ENCODE data around the gene LMAN1L.
A peak's percentile ranks its signal among the peaks of the same experiment; 100 is the strongest.

LMAN1L gene

DNA sequence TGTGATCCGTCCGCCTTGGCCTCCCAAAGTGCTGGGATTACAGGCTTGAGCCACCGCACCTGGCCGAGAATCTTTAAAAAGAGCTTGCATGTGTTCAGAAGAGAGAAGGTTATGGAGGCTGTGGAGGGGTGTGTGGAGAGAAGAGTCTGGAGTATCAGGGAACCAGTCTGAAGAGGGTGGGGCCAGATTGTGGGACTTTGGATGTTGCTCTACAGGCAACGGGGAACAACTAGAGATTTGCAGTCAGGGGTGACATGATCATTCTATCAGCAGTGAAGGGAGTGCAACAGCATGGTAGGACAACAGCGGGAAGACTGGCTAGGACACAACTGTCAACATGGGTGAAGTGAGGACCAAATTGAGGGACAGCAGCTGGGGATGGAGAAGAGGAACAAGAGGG is 51.7 kb downstream of the LMAN1L start:
- H3K9ac ChIP-seq (ENCODE audit: low read length) = no peak overlapping the region
- H3K36me3 ChIP-seq (ENCODE audit: control insufficient read depth, low read depth, low read length) = no peaks in the 10 kb centered on the region
- H3K4me3 ChIP-seq (ENCODE audit: low read length) = no peak overlapping the region
- no peaks in the 10 kb centered on the region for H3K4me1 ChIP-seq (ENCODE audit: control insufficient read depth, low read depth, low read length)
- no peaks in the 10 kb centered on the region for H3K9me3 ChIP-seq (ENCODE audit: control insufficient read depth, low read depth, low read length)
- H3K27me3 ChIP-seq (ENCODE audit: control insufficient read depth, insufficient read depth, low read length) = no peaks in the 10 kb centered on the region
- no peak overlapping the region for H3K27ac ChIP-seq (ENCODE audit: low read length)

GRCh38 chr15:74865316-74865715 is 52.7 kb downstream of the LMAN1L start:
- Histone ChIP-seq H3K4me1 (ENCODE audit: control insufficient read depth, low read depth, low read length) (no peaks in the 10 kb centered on the region), H3K4me3 (ENCODE audit: low read length) (no peak overlapping the region)

DNA sequence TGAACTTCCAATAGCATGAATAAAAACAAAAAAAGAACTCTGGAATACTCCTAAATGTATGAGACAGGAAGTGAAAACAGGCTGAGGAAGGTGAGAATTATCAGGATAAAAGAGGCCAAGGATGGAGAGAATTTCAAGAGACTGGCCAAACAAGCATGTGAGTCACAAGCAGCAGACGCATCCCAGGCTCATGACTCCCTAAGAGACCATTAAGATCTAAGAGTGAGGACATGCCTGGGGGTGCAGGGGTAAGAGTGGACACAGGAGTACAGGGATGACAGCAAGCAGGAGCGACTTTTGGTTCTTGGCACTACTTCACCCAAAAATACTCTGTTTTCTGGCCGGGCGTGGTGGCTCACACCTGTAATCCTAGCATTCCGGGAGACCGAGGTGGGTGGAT is 53.5 kb downstream of the LMAN1L start:
- Histone ChIP-seq H3K27ac (ENCODE audit: low read length) (no peak overlapping the region), H3K9ac (ENCODE audit: low read length) (no peak overlapping the region), H3K4me3 (ENCODE audit: low read length) (no peak overlapping the region), H3K4me1 (ENCODE audit: control insufficient read depth, low read depth, low read length) (no peaks in the 10 kb centered on the region), H3K9me3 (ENCODE audit: control insufficient read depth, low read depth, low read length) (no peaks in the 10 kb centered on the region), H3K27me3 (ENCODE audit: control insufficient read depth, insufficient read depth, low read length) (no peaks in the 10 kb centered on the region), H3K36me3 (ENCODE audit: control insufficient read depth, low read depth, low read length) (no peaks in the 10 kb centered on the region)

More at GRCh38 chr15:74865316-74865715, 52.7 kb downstream of the LMAN1L start:
- Histone ChIP-seq H3K27ac (ENCODE audit: low read length) (no peak overlapping the region), H3K9me3 (ENCODE audit: control insufficient read depth, low read depth, low read length) (no peaks in the 10 kb centered on the region), H3K9ac (ENCODE audit: low read length) (no peak overlapping the region), H3K27me3 (ENCODE audit: control insufficient read depth, insufficient read depth, low read length) (no peaks in the 10 kb centered on the region), H3K36me3 (ENCODE audit: control insufficient read depth, low read depth, low read length) (no peaks in the 10 kb centered on the region)

- Histone ChIP-seq H3K4me1 (ENCODE audit: control insufficient read depth, low read depth, low read length) (no peaks in the 10 kb centered on the region), H3K4me3 (ENCODE audit: low read length) (no peak overlapping the region), H3K27me3 (ENCODE audit: control insufficient read depth, insufficient read depth, low read length) (no peaks in the 10 kb centered on the region), H3K9ac (ENCODE audit: low read length) (no peak overlapping the region), H3K9me3 (ENCODE audit: control insufficient read depth, low read depth, low read length) (no peaks in the 10 kb centered on the region), H3K27ac (ENCODE audit: low read length) (no peak overlapping the region), H3K36me3 (ENCODE audit: control insufficient read depth, low read depth, low read length) (no peaks in the 10 kb centered on the region)
Measured at GRCh38 chr15:74867466-74868038, 54.9 kb downstream of the LMAN1L start.

DNA sequence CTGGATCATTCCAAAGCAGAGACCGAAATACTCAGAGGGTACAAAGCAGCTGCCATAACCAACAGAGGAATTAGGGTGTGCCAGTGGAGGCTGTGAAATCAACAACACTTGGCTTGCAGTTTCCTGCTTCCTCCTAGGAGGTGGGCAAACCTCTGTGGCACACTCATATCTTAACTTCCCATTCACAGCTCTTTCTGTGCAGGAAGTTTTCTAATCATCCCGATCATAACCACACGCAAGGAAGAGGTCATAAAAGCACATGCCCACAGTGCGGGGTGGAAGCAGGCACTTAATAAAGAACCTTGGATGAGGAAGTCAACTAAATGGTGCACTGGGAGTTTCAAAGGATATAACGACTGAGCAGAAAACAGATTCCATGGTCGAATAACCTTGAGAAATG is 55.4 kb downstream of the LMAN1L start:
- H3K9me3 ChIP-seq (ENCODE audit: control insufficient read depth, low read depth, low read length) = no peaks in the 10 kb centered on the region
- no peak overlapping the region for H3K27ac ChIP-seq (ENCODE audit: low read length)
- H3K36me3 ChIP-seq (ENCODE audit: control insufficient read depth, low read depth, low read length) = no peaks in the 10 kb centered on the region
- H3K4me1 ChIP-seq (ENCODE audit: control insufficient read depth, low read depth, low read length) = no peaks in the 10 kb centered on the region
- no peak overlapping the region for H3K9ac ChIP-seq (ENCODE audit: low read length)
- H3K27me3 ChIP-seq (ENCODE audit: control insufficient read depth, insufficient read depth, low read length) = no peaks in the 10 kb centered on the region
- no peak overlapping the region for H3K4me3 ChIP-seq (ENCODE audit: low read length)

- Histone ChIP-seq H3K36me3 (ENCODE audit: control insufficient read depth, low read depth, low read length) (no peaks in the 10 kb centered on the region), H3K27me3 (ENCODE audit: control insufficient read depth, insufficient read depth, low read length) (no peaks in the 10 kb centered on the region), H3K9ac (ENCODE audit: low read length) (no peak overlapping the region), H3K9me3 (ENCODE audit: control insufficient read depth, low read depth, low read length) (no peaks in the 10 kb centered on the region), H3K4me1 (ENCODE audit: control insufficient read depth, low read depth, low read length) (no peaks in the 10 kb centered on the region), H3K27ac (ENCODE audit: low read length) (no peak overlapping the region), H3K4me3 (ENCODE audit: low read length) (no peak overlapping the region)
Measured at GRCh38 chr15:74869372-74869725, 56.7 kb downstream of the LMAN1L start.

GRCh38 chr15:74869726-74870407 is 57.2 kb downstream of the LMAN1L start:
- Histone ChIP-seq H3K36me3 (ENCODE audit: control insufficient read depth, low read depth, low read length) (no peaks in the 10 kb centered on the region), H3K27ac (ENCODE audit: low read length) (no peak overlapping the region), H3K9ac (ENCODE audit: low read length) (no peak overlapping the region), H3K4me1 (ENCODE audit: control insufficient read depth, low read depth, low read length) (no peaks in the 10 kb centered on the region), H3K9me3 (ENCODE audit: control insufficient read depth, low read depth, low read length) (no peaks in the 10 kb centered on the region), H3K4me3 (ENCODE audit: low read length) (no peak overlapping the region), H3K27me3 (ENCODE audit: control insufficient read depth, insufficient read depth, low read length) (no peaks in the 10 kb centered on the region)

DNA sequence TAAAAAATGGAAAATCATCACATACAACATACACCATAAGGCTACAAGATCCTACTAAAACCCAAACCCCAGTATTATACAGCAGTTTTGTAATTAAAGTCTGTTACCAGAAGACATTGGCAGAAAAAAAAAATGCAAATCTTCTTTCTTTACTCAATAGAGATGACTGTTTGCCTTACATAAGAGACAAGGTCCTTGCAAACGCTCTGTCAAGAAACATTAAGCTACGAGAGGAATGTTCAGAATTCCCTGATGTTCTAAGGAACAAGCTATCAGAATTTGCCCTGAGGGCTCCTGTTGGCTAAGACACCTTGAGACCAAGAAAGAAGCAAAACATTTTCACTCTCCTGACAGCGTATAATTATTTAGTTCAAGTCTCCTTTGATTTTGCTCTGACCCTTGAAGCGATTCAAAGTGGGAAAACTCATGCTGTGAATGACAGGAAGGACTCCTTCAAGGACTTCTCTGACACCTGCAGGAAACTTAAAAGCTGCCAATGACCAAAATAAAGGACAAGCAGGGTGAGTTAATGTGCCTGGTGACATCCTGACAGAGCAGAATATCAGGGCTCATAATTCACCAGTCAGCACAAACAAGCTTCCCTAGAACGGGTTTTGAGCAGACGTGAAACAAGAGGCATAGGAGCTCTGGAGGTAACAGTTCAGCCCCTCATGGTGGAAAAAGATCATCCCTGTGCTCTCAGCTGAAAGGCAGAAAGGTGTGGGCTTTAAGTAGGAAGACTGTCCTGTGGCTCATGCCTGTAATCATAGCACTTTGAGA is 58.0 kb downstream of the LMAN1L start:
- no peak overlapping the region for H3K9ac ChIP-seq (ENCODE audit: low read length)
- H3K27me3 ChIP-seq (ENCODE audit: control insufficient read depth, insufficient read depth, low read length) = no peaks in the 10 kb centered on the region
- H3K36me3 ChIP-seq (ENCODE audit: control insufficient read depth, low read depth, low read length) = no peaks in the 10 kb centered on the region
- no peaks in the 10 kb centered on the region for H3K4me1 ChIP-seq (ENCODE audit: control insufficient read depth, low read depth, low read length)
- H3K4me3 ChIP-seq (ENCODE audit: low read length) = no peak overlapping the region
- H3K9me3 ChIP-seq (ENCODE audit: control insufficient read depth, low read depth, low read length) = no peaks in the 10 kb centered on the region
- no peak overlapping the region for H3K27ac ChIP-seq (ENCODE audit: low read length)

- Histone ChIP-seq H3K9me3 (ENCODE audit: control insufficient read depth, low read depth, low read length) (no peaks in the 10 kb centered on the region), H3K27me3 (ENCODE audit: control insufficient read depth, insufficient read depth, low read length) (no peaks in the 10 kb centered on the region), H3K4me3 (ENCODE audit: low read length) (peak overlapping the region; percentile 94), H3K27ac (ENCODE audit: low read length) (peak overlapping the region; percentile 53), H3K4me1 (ENCODE audit: control insufficient read depth, low read depth, low read length) (no peaks in the 10 kb centered on the region), H3K9ac (ENCODE audit: low read length) (peak overlapping the region; percentile 91), H3K36me3 (ENCODE audit: control insufficient read depth, low read depth, low read length) (no peaks in the 10 kb centered on the region)
Measured at GRCh38 chr15:74872702-74873035, 60.0 kb downstream of the LMAN1L start.

DNA sequence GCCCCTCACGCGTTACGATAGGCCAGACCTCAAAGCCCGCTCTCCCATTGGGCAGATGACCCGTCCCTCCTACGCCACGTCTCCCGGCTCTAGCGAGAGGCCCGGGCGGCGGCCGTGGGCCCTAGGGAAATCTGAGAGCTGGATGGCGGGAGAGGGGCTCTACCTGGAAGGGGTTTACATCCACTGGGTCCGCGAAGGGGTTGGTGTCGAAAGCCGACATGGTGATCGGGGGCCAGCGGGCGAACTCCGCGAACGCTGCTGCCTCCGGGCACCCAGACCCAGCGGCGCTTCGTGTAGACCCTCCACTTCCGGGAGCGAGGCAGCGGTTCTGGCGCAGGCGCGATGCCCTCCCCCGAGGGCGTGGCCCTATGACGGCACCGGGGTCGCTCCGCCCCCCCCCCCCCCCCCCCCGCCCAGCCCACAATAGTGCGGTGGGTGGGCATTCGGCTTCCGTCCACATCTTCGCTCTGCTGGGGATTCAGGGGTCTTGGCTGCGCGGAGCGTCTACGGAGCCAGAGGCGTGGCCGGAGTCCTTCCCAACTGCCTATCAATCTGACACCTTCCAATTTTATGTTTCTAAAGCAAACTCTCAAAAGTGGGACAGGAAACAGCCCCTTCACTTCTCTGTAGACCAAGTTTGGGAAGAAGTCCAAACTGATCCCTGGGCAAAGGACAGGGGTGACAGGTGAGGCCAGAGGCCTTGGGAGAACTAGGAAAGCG is 60.6 kb downstream of the LMAN1L start, which contains the start of gene SCAMP2:
SCAMP2 (minus strand) TSS at position 330 of the 720 bp plus-strand sequence; CDS start at position 220, 110 bp downstream.
- no peaks in the 10 kb centered on the region for H3K4me1 ChIP-seq (ENCODE audit: control insufficient read depth, low read depth, low read length)
- no peaks in the 10 kb centered on the region for H3K27me3 ChIP-seq (ENCODE audit: control insufficient read depth, insufficient read depth, low read length)
- no peaks in the 10 kb centered on the region for H3K9me3 ChIP-seq (ENCODE audit: control insufficient read depth, low read depth, low read length)
- H3K9ac ChIP-seq (ENCODE audit: low read length) = peak within 1 kb of the TSS; percentile 91
- H3K27ac ChIP-seq (ENCODE audit: low read length) = peak within 1 kb of the TSS; percentile 53
- H3K4me3 ChIP-seq (ENCODE audit: low read length) = peak within 1 kb of the TSS; percentile 94
- no peaks in the 10 kb centered on the region for H3K36me3 ChIP-seq (ENCODE audit: control insufficient read depth, low read depth, low read length)

DNA sequence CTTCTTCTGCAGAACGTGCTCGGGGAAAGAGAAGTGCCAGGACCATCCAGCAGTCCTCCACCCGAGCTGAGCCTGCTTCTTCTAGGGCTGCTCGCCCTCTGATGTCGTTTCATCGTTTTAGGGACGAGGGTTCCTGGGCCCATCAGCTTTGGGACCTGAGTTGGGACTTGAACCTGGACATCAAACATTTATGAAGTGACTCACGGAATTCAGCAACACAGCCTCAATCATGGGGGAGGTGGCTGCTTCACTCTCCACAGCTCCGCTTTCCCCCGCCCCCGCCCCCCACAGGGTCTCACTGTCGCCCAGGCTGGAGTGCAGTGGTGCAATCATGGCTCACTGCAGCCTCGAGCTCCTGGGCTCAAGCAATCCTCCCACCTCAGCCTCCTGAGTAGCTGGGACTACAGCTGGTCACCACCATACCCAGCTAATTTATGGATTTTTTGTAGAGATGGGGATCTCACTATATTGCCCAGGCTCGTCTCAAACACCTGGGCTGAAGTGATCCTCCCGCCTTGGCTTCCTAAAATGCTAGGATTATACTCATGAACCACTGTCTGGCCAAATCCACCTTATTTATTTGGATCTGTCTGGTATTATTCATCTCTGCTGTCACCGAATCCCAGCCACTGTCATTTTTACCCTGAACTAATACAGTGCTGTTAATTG is 61.3 kb downstream of the LMAN1L start:
- H3K4me1 ChIP-seq (ENCODE audit: control insufficient read depth, low read depth, low read length) = no peaks in the 10 kb centered on the region
- no peak overlapping the region for H3K9ac ChIP-seq (ENCODE audit: low read length)
- H3K27ac ChIP-seq (ENCODE audit: low read length) = no peak overlapping the region
- H3K27me3 ChIP-seq (ENCODE audit: control insufficient read depth, insufficient read depth, low read length) = no peaks in the 10 kb centered on the region
- H3K9me3 ChIP-seq (ENCODE audit: control insufficient read depth, low read depth, low read length) = no peaks in the 10 kb centered on the region
- no peaks in the 10 kb centered on the region for H3K36me3 ChIP-seq (ENCODE audit: control insufficient read depth, low read depth, low read length)
- H3K4me3 ChIP-seq (ENCODE audit: low read length) = peak overlapping the region; percentile 94
